A172 (cell line): ENCODE measurements around the gene SERAC1. TPM values are rescaled to one million over a fixed set of nuclear protein-coding genes. Genes with fewer than 3 reads are reported as not detected.
A peak's percentile ranks its signal among the peaks of the same experiment; 100 is the strongest.

ENCODE experiments used
- DNase-seq: peaks from one replicate; pipeline ENCODE4 v3.0.0-alpha.2; 2015; ENCODE audit warnings: low spot score
- total RNA-seq: library from RNA; depleted of rRNA; stranded (reverse); fragments of >200 nt; shearing (Covaris generic); gene quantifications from 2 replicates; pipeline ENCODE4 v1.2.3, GENCODE V29; 2014

SERAC1 gene
- total RNA-seq, 1 experiment from 2014 or later: 11.0 TPM

DNA sequence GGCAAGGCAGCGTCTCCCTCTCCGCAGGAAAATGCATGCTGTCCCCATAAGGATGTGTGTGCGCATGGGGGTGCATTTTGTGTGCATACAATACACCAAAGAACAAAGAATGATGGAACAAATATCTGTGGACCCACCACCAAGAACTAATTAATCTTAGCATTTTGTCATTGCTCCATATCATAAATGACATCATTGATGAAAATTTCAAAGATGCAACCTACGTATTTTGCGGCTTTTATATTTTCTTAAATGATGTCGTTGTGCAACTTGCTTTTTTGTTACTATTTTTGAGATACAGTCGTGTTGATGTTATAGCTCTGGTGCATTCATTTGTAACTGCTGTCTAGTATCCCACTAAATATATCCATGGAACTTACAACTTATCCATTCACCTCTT is 89.7 kb downstream of the SERAC1 start:
- DNase-seq: no peak

DNA sequence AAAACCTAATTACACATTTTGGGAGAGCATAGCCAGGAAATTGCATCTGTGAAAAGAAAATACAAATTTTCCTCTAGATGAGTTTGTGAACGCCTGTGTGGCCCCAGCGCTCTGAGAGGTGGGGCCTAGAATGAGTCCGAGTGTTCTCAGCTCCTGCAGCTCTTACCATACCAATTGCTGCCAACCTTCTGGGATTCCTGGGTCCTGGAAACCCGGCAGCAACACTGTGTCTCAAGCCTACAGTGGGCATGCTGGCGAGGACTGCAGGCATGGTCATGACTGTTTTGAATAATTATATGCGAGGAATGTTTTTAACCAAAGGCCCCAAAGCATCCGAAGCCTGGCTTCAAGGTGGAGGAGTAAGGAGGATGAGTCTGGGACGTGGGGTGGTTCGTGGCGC is 90.4 kb downstream of the SERAC1 start:
- no peak for DNase-seq

DNA sequence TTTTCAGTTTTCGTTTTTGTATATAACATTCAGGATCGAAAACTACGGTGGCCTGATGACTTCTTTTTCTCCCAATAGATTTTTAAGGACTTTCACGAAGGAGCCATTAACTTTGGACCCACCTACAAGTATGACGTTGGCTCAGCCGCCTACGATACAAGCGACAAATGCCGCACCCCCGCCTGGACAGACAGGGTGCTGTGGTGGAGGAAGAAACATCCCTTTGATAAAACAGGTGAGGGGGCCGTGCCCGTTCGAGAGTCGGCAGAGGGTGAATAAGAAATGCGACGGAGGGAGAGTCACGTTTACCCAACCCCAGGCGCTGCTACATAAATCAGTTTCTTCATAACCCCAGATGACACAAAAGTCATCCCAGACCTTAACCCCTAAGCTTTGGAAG is 91.5 kb downstream of the SERAC1 start:
- no peak for DNase-seq

DNA sequence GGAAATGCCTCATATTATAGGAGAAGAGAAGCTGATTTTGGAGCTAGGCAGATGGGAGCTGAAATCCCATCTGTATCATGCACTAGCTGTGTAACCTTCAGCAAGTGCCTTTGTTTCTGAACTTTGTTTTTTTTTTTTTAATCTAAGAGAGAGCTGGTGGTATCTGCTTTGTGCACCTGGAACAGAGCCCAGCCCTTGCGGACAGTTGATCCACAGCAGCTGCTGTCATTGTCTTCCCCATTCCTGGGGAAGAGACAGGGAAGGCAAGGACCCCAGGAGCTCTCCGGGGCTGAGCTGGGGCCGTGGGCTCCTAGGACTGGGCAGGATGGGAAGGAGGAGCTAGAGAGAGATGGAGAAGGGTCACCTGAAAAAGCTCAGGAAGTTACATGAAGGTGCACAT is 94.3 kb downstream of the SERAC1 start:
- DNase-seq: no peak

DNA sequence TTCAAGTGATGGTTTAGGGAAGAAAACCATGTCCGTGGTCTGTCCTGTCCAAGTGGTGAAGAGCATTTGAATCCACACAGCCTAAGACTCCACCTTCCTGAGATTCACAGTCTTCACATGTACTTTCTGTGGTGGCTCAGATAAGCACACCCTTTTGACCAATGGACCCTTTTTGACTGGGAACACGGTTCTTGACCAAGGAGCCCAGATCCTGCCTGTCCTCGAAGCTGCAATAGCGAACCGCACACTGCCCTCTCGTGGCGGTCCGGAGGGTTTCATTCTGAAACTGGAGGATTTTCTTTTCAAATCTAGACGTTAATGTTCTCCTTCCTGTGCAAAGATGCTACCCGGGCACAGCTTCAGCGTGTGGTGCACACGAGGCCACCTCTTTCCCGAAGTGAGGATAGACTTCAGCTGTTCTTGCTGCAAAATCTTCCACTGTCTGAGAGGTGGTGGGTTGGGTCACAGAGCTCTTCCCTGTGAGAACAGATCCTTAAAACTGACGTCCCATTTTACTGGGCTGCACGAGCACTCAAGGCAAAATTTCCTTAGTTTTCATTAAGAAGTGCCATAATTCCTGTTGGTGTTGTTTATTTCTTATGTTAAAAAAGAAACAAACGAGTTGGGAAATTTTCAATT is 95.9 kb downstream of the SERAC1 start:
- peak; percentile 63 for DNase-seq

DNA sequence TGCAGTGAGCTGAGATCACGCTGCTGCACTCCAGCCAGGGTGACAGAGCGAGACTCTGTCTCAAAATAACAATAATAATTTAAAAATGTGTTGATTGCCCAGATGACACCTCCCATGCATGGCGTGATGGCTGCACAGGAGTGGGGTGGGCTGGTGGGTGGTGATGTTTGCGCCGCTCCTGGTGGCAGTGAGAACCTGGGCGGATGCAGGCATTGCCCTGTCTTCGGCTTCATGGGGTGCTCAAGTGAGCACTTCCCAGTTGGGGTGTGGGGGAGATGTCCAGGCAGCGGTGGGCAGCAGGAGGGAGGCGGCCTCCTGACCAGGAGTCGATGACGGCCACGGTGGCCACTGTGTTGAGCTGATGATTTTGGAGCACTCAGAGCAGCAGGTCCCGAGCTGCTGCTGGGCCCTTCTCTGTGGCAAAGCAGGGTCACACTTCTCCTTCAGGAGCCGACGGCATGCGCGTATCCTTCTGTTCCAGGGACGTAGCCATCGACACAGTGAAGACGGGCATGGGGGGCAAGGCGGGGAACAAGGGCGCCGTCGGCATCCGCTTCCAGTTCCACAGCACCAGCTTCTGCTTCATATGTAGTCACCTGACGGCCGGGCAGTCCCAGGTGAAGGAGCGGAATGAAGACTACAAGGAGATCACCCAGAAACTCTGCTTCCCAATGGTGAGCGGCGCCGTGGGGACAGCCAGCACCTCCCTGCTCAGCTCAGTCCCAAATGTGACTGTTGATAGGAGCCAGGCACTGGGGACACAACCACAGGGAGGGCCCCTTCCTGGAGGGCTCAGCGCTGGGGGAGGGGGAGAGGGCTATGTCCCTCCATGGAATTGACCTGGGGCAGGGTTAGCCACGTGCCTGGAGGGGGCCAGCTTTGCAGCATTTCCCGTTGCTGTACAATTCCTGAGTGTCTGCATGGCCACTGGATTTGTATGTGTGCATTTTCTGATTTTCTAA is 96.7 kb downstream of the SERAC1 start:
- DNase-seq: no peak

DNA sequence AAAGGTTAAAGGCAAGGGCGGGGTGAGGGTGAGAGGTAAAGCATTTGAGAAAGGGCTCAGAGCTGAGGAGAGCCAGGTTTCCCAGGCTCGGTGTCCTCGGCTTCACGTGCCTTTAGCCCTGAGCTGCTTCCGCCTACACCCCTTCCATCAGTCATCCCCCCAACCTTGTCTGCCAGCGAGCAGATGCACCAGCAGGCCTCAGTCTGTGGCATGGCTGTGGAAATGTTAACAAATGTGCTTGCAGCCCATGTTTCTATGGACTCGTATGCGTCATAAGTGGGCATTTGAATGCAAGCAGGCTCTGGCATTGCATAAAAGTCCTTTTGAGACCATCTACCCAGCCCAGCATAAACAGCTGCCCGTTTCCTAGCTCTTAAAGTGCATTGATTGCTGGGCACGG is 97.5 kb downstream of the SERAC1 start:
- DNase-seq: no peak

DNA sequence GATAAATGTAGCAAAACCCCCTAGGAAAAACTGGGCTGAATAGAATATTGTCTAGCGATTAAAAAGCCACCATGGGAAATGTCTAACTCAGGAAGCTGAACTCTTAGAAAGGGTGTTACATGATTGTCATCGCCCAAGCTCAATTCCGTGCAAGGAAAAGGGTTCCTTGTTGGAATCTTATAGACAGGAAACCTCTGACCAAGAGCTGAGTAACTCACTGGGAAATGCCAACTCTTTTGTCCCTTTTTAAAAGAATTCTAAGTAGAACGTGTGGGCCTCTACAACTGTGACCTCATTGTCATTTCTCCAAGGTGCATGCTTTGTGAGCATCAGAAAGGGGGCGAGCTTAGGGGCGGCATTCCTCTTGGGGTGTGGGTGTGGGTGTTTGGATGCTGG is 98.3 kb downstream of the SERAC1 start:
- peak; percentile 49 for DNase-seq

DNA sequence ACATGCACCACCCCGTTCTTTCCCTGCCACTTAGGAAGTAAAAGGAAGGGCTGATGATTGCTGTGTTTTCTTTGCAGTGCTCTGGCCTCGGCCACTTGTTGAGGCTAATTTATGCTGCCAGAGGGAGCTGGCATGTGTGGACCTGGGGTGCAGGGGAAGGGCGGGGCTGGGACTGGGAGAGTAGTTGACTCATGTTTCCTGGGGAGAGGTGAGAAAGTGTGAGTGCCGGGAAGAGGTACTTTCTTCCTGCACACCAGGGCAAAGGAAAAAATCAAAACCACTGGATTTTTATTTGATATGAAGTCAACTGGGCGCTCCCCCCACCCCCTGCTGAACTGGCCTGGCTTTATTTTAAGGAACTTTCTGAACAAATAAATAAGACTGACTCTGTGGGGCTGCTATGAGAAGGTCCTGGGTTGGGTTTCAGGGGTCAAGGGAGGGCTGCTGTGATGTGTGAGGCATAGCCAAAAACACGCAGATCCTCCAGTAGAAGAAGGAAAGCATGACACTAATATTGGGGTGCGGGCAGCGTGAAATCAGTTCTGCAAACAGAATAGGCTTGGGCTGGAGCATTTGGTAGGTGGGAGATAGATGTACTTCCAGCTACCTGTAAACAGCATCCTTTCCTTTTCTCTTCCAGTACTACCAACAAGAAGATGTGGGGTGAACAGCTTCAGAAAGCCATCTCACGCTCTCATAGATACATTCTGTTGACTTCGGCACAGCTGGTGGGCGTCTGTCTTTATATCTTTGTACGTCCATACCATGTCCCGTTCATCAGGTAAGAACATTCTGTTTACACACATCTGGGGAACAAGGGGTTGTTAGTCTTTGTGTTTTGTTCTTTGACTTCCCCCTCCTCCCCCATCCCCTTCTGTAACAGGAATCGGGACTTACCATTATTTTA is 98.9 kb downstream of the SERAC1 start:
- peak; percentile 95 for DNase-seq

DNA sequence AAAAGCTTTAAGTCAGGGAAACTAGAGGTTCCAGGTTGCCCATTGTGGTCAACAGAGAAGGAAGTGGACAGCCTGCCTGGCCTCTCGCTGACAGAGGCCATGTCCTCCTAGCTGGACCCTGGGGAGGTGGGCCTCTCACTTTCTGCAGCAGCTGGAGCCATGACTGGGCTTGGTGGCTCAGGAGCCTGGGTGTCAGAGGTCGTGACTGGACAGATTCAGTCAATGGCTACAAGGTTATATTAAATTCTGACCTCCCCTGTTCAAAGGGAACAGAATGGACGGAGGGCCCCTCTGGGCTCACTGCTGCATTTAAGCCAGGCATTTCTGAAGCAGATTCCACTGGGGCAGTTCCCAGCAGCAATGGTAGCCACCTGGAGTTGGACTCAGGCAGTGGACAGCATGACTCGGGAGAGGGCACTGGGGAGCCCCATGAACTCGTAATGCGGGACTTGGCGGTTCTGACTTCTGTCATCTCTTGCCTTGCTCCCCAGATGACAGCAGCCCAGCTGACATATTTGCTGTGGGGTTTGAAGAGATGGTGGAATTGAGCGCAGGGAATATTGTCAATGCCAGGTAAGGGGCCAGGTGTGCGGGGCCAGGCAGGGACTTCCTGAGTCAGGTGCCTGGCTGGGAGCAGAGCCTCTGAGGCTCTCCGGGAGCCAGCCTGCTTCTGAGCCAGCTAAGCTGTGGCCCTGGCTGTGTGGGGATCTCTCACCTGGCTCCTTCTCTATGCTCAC is 99.7 kb downstream of the SERAC1 start:
- no peak for DNase-seq

DNA sequence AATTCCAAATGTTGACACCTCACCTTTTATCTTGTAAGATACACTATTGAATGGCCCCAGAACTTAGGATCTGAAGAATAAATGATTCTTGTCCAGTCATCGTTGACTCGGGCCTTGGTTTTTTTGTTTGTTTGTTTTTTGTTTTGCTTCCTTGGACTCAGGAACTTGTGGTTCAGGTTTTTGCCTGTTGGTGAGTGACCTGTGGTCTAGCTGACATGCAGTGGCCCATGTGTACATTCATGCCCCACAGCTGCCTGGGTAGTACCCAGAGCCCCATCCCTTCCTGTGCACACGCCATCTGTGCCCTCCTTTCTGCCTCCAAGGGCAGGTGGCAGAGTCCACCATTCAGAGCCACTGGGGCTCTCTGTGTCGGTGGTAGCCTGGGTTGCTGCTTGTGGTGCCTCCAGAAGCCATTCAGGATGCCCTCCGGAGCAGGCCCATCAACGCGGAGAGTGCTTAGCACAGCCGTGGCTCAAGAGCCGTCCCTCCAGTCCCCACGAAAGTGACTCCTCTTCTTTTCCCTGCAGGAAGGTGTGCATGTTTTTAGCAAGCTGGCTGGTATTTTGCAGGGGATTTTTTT is 100.5 kb downstream of the SERAC1 start:
- no peak for DNase-seq

DNA sequence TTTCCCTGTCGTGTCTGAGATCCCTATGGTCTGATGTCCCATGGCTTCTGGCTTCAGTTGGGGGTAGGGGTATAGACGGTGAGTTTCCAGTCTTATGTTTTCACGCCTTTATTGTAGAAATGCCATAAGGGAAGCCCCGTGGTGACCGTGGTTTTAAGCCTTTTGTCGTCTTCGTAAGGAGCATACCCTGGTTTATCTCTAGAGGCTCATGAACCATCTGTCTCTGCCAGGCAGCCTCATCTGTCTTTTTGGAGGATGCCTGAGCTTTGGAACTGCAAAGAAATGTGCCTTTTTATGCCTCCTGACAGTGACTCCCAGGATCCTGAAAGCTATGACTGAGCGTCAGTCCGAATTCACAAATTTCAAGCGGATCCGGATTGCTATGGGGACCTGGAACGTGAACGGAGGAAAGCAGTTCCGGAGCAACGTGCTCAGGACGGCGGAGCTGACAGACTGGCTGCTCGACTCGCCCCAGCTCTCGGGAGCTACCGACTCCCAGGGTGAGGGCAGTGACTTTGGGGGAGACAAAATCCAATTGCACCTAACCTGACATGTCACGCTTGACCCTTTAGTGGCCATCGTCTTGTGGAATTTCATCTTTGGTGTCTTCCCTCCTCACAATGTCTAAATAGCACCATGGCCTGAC is 101.8 kb downstream of the SERAC1 start:
- no peak for DNase-seq

DNA sequence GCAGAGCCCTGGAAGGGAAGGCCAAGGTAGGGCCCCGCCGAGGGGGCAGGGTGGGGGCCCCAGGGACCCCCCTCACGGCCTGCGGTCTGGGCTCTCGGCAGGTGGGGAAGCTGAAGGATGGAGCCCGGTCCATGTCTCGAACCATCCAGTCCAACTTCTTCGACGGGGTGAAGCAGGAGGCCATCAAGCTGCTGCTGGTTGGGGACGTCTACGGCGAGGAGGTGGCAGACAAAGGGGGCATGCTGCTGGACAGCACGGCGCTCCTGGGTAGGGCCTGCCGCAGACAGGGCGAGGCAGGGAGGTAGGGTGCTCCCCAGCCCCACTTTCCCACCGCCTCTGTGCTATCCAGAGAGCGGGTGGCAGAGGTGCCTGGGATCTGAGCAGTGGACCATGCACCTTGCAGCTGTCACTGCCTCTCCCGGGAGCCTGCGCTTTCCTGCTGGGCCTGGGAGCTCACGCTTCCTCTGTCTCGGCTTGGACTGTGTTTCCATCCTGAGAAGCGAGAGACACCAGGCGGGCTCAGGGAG is 103.3 kb downstream of the SERAC1 start:
- DNase-seq: no peak

DNA sequence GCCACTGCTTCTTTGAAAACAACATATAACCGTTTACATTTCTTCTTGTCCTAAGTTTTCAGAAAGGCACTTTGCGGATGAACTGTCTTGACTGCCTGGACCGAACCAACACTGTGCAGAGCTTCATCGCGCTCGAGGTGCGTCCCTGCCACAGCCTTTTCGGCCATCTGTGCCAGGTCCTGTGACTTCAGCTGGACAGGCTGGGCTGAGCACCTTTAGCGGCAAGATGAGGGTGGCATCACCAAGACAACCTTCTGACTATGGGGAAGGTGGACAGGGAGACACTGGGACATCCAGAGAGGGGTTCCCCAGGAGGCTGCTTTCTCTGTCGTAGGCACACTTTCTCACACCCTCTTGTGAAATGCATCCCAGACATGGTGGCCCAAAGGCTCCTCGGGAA is 104.3 kb downstream of the SERAC1 start:
- no peak for DNase-seq

DNA sequence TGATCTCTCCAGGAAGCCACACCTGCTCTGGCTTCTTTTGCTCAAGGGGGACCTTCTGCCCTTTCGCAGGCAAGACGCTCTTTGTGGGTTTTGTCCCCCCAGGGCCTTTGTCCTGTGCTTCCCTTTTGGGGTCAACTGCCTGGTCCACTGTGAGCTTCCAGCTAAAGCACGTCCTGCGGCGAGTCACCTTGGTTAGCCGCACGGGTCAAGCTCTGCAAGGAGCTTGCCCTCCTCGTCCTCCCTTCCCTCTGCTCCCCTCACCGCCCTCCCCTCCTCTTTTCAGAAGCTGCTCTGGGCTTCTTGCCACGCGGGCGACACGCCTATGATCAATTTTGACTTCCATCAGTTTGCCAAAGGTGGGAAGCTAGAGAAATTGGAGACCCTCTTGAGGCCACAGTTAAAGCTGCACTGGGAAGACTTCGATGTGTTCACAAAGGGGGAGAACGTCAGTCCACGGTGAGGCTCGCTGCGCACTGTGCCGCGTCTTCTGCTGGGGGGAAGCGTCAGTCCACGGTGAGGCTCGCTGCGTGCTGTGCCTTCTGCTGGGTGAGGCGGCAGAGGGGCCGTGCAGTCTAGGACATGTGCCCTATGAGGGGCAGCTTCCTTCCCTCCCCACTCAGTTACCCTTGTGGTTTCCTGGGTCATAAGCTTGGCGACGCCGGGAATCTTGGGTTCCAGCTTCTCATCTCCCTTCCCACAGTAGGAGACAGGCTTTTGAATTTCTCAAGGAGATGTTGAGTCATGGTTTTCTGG is 106.2 kb downstream of the SERAC1 start:
- DNase-seq: peak; percentile 90

DNA sequence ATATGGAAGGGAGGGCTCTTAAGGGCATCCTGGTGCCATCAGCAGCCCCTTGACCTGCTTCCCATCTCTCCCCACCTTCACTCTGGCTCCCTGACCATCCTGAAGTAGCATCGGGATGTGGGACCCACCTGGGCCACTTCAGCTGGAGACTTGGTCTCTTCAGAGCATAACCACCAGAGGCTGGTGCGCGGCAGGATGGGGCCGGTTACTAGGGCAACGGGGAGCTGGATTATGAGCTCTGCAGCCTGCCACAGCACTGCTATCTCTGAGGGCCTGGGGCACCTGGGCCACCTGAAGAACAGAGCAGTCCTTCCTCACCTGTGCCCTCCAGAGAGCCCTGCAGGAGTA is 106.7 kb downstream of the SERAC1 start:
- peak; percentile 66 for DNase-seq

DNA sequence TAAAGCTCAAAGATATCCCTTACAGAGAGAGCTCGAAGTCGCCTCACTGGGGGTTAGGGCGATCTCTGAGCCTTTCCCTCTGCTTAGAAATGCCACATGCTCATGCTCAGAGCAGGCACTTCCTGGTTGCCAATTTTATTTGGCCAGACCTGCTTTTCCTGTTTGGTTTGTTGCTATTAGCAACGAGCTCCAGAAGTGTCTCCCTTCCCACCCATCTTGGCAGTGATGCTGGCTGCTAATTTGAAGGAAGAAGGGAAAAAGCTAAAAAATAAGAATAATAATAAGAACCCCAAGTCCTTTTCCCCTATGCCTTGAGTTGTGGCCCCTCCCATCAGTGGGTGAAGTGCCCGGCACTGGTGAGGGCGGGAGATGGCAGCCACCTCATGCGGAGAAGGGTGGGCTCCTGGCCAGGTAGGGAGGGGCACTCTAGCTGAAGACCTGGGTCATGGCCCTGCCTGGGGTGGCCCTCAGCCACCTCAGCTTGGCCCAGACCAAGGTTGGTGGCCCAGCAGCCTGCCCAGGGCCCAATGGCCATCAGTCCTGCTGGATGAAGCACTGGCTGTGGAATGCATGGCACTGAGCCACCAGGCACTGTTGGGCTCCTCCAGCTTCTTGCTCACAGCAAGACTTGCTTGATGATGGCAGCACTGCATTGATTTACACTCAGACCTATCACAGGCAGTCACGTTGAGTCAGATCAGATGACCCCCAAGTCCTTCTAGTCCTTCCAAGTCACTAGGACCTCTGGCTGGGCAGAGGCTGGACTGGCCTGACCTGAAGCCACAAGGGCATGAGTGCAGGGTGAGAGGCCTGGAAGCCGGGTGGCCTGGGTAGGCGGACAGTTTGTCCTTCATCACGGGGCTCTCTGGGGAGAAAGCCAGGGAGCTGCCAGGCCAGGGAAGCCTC is 107.4 kb downstream of the SERAC1 start:
- peak; percentile 99 for DNase-seq
